Measurements from ENCODE around the gene CTF1. TPM values are rescaled to one million over a fixed set of nuclear protein-coding genes. Genes with fewer than 3 reads are reported as not detected.

The CTF1 gene
- total RNA-seq, 2 experiments from 2014 or later, result 0.19 to 0.37 TPM

- ATAC-seq (ENCODE audit: low read depth) (peak; percentile 65), DNase-seq (peak; percentile 66)
- Mint-ChIP-seq H3K27me3 (no peaks in the 10 kb centered on the region), H3K4me3 (peak overlapping the region; percentile 90), H3K27ac (peak overlapping the region; percentile 85), H3K36me3 (peaks cover 8% of the 10 kb centered on the region), H3K4me1 (peaks cover 16% of the 10 kb centered on the region), H3K9me3 (no peaks in the 10 kb centered on the region)
- POLR2A ChIA-PET, result interaction anchor here (0.6 to 1.8 kb wide), 12 partner anchors 8 to 238 kb away, joined by 3 to 8 read pairs (median 4); partner anchors contain the start of genes FUS, ZNF646 and ZNF668
Observed at GRCh38 chr16:30949650-30950515, 53.5 kb downstream of the CTF1 start.

DNA sequence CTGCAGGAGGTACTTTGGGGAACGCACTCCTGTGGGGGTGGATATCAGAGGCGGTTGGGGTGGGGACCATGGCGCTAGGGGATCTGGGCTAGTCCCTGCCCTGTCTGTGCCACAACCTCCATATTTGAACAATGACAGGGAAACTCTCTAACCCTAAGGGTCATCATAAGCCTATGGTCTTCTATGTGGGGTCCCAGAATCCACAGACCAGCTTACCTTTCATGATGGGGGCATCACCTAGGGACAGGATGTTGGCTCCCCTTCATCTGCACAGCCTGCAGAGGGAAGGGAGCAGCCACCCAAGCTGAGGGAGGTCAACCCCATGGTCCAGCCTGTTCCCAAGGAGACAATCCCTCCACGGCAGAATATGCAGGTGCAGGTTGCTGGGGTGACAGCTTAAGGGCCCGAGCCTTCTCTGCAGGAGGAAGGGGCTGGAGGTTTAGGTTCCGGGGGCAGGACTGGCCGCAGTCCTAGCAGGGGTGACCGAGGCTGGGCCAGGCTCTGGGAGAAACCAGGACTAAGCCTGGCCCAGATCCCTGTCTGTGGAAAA, 54.2 kb downstream of the CTF1 start:
- POLR2A ChIA-PET, result interaction anchor here (0.7 to 1.8 kb wide), 8 partner anchors 9 to 229 kb away, joined by 3 to 8 read pairs (median 4); partner anchors contain the start of genes FUS, ZNF646 and ZNF668
- ATAC-seq (ENCODE audit: low read depth) (no peak), DNase-seq (no peak)
- H3K36me3 Mint-ChIP-seq, result peaks cover 5% of the 10 kb centered on the region
- no peaks in the 10 kb centered on the region for H3K9me3 Mint-ChIP-seq
- peaks cover 16% of the 10 kb centered on the region for H3K4me1 Mint-ChIP-seq
- peak overlapping the region; percentile 85 for H3K27ac Mint-ChIP-seq
- no peaks in the 10 kb centered on the region for H3K27me3 Mint-ChIP-seq
- peak overlapping the region; percentile 90 for H3K4me3 Mint-ChIP-seq

- Mint-ChIP-seq H3K4me1 (peaks cover 20% of the 10 kb centered on the region), H3K4me3 (no peak overlapping the region), H3K27me3 (no peaks in the 10 kb centered on the region), H3K27ac (no peak overlapping the region), H3K36me3 (peaks cover 5% of the 10 kb centered on the region), H3K9me3 (no peaks in the 10 kb centered on the region)
- POLR2A ChIA-PET, result interaction anchor here (1.5 kb wide), 1 partner anchor 10 kb away, joined by 8 read pairs; no protein-coding TSS in a partner anchor
- no peak for DNase-seq
- ATAC-seq (ENCODE audit: low read depth), result no peak
Observed at GRCh38 chr16:30951193-30951592, 54.8 kb downstream of the CTF1 start.

GRCh38 chr16:30951750-30952149, 55.3 kb downstream of the CTF1 start:
- no peak for DNase-seq
- Mint-ChIP-seq H3K4me3 (no peak overlapping the region), H3K27me3 (no peaks in the 10 kb centered on the region), H3K36me3 (peaks cover 3% of the 10 kb centered on the region), H3K27ac (no peak overlapping the region), H3K9me3 (no peaks in the 10 kb centered on the region), H3K4me1 (peaks cover 20% of the 10 kb centered on the region)
- POLR2A ChIA-PET, result interaction anchor here (0.7 kb wide), 1 partner anchor 123 kb away, joined by 4 read pairs; the partner anchor contains the start of genes ZNF646 and ZNF668
- ATAC-seq (ENCODE audit: low read depth), result no peak

- H3K36me3 Mint-ChIP-seq, result peaks cover 3% of the 10 kb centered on the region
- H3K27me3 Mint-ChIP-seq, result no peaks in the 10 kb centered on the region
- H3K27ac Mint-ChIP-seq, result no peak overlapping the region
- no peak for ATAC-seq (ENCODE audit: low read depth)
- H3K4me3 Mint-ChIP-seq, result no peak overlapping the region
- peaks cover 24% of the 10 kb centered on the region for H3K4me1 Mint-ChIP-seq
- POLR2A ChIA-PET, result interaction anchor here (0.7 to 1.4 kb wide), 2 partner anchors 11 to 469 kb away, joined by 3 to 5 read pairs; no protein-coding TSS in a partner anchor
- DNase-seq, result no peak
- H3K9me3 Mint-ChIP-seq, result no peaks in the 10 kb centered on the region
Observed at GRCh38 chr16:30953111-30953510, 56.7 kb downstream of the CTF1 start.

Small RNA genes lying within 50 kb of the gene (microRNA-seq; reads per million reads assigned to microRNA genes)
- gene MIR4519 (not detected), gene MIR762 (not detected)

Other genes with a start within 250 kb of the CTF1 start
- gene PRR14, start 245.7 kb upstream of the CTF1 start, total RNA-seq, result 10 to 100 TPM; 89.7 to 97.1 TPM
- gene FBRS, start 238.2 kb upstream of the CTF1 start, total RNA-seq, result 100 to 1,000 TPM; 140 to 143 TPM
- 10 to 100 TPM; 89.4 to 92.2 TPM for gene SRCAP, start 197.4 kb upstream of the CTF1 start, total RNA-seq
- 10 to 100 TPM; 48.2 to 48.9 TPM for gene PHKG2, start 148.2 kb upstream of the CTF1 start, total RNA-seq
- 1 to 10 TPM; 4.4 TPM for gene CFAP119, start 134.6 kb upstream of the CTF1 start, total RNA-seq
- 100 to 1,000 TPM in 1 of 2 experiments, 10 to 100 TPM in 1; 94.7 to 105 TPM for gene RNF40, start 134.3 kb upstream of the CTF1 start, total RNA-seq
- gene ZNF629, start 109.4 kb upstream of the CTF1 start, total RNA-seq, result 1 to 10 TPM; 5.2 to 6.0 TPM
- gene BCL7C, start 2.5 kb upstream of the CTF1 start, total RNA-seq, result 10 to 100 TPM; 31.1 to 31.8 TPM
- gene FBXL19, start 27.0 kb downstream of the CTF1 start, total RNA-seq, result 10 to 100 TPM; 20.1 to 24.4 TPM
- gene ORAI3, start 52.5 kb downstream of the CTF1 start, total RNA-seq, result 10 to 100 TPM; 24.6 to 25.8 TPM
- 10 to 100 TPM; 27.6 to 33.4 TPM for gene SETD1A, start 61.1 kb downstream of the CTF1 start, total RNA-seq
- gene HSD3B7, start 88.6 kb downstream of the CTF1 start, total RNA-seq, result 10 to 100 TPM in 1 of 2 experiments, 1 to 10 TPM in 1; 8.5 to 10.9 TPM
- 1 to 10 TPM; 3.1 to 3.5 TPM for gene STX1B, start 114.0 kb downstream of the CTF1 start, total RNA-seq
- gene STX4, start 136.9 kb downstream of the CTF1 start, total RNA-seq, result 10 to 100 TPM; 82.8 to 84.8 TPM
- gene ZNF668, start 177.6 kb downstream of the CTF1 start, total RNA-seq, result 10 to 100 TPM; 17.9 to 20.5 TPM
- 10 to 100 TPM; 37.3 to 38.7 TPM for gene ZNF646, start 177.8 kb downstream of the CTF1 start, total RNA-seq
- 10 to 100 TPM; 10.4 to 10.9 TPM for gene PRSS53, start 192.3 kb downstream of the CTF1 start, total RNA-seq
- 10 to 100 TPM; 79.4 to 80.4 TPM for gene VKORC1, start 198.2 kb downstream of the CTF1 start, total RNA-seq
- gene BCKDK, start 211.8 kb downstream of the CTF1 start, total RNA-seq, result 10 to 100 TPM; 35.8 to 37.0 TPM
- 10 to 100 TPM; 66.5 to 72.9 TPM for gene KAT8, start 221.1 kb downstream of the CTF1 start, total RNA-seq
- not detected for gene PRSS8, start 239.1 kb downstream of the CTF1 start, total RNA-seq

All from activated naive CD8-positive, alpha-beta T cell treated with anti-CD3 and anti-CD28 coated beads, Interleukin-2, amount 10 ng/mL, durations not matched to agents 7 days and 5 days (primary cell).